ENCODE data around the gene HOXC5. TPM values are rescaled to one million over a fixed set of nuclear protein-coding genes. Genes with fewer than 3 reads are reported as not detected.

Gene HOXC5
- total and polyA plus RNA-seq, 2 donors (not counting 1 experiment from before 2014, with no cell fraction given): not detected

DNA sequence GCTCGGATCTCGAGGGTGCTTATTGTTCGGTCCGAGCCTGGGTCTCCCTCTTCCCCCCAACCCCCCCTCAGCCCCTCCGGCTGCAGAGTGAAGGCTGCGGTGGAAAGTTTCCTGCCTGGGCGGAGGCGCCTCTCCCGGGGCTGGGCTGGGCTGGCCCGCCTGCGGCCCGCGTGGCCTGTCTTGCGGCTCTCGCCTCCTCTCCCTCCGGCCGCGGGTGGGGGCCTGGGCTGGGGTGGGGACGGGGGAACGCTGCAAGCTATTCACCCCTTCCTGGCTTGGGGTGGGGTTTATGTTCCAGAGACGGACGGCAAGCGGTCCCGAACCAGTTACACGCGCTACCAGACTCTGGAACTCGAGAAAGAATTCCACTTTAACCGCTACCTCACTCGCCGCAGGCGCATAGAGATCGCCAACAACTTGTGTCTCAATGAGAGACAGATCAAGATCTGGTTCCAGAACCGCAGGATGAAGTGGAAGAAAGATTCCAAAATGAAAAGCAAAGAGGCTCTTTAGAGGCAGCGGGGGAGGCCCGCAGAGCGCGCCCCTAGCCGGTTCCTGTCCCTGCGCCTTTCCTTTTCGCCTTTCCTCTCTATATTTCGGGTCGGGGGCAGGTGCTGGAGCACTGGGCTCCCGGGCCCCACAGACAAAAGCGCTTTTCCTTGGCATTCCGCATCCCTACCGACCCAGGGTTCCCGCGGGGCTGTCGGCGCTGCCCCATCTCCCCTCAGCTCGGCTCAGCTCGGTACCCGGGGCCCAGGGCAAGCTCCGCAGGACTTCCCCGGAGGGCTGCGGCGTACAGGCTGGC is 1.3 kb downstream of the HOXC5 start:
- no peaks in the 10 kb centered on the region for H3K36me3 ChIP-seq (replicated peaks in 1 of 2; ENCODE audit: control extremely low read depth in 1 of 2, control insufficient read depth in 1 of 2, extremely low read depth in 1 of 2, insufficient read depth in 2 of 2, low read length in 1 of 2)
- CTCF ChIA-PET: interaction anchor here (1.4 to 6.4 kb wide), 6 partner anchors 17 to 173 kb away, joined by 4 to 87 read pairs (median 24); partner anchors contain the start of genes HOXC4 and SMUG1
- POLR2A ChIA-PET: interaction anchor here (1.3 kb wide), 1 partner anchor 19 kb away, joined by 6 read pairs; the partner anchor contains the start of gene HOXC4
- 7% methylated on average over 54 of the region's 57 CpGs for WGBS (ENCODE audit: insufficient coverage)
- peaks cover 76% of the 10 kb centered on the region for H3K27me3 Mint-ChIP-seq
- peak overlapping the region; percentile 65 for H3K4me3 Mint-ChIP-seq
- H3K9me3 Mint-ChIP-seq (ENCODE audit: insufficient read depth): no peaks in the 10 kb centered on the region
- peaks cover 0 to 95% (median 63%) of the 10 kb centered on the region in 4 experiments for H3K27me3 ChIP-seq (replicated peaks in 1 of 4; ENCODE audit: control extremely low read depth in 1 of 4, control insufficient read depth in 3 of 4, insufficient read depth in 4 of 4, low read length in 3 of 4)
- H3K4me1 Mint-ChIP-seq: peaks cover 26% of the 10 kb centered on the region
- peak overlapping the region; percentile 58 for H2AFZ ChIP-seq (ENCODE audit: insufficient read depth, low read depth, low read length, poor library complexity, severe bottlenecking)
- H3K9ac ChIP-seq (ENCODE audit: low read length): peak overlapping the region; percentile 47
- H4K20me1 ChIP-seq (ENCODE audit: control insufficient read depth, insufficient read depth, low read length, poor library complexity, severe bottlenecking): no peaks in the 10 kb centered on the region
- H3K4me3 ChIP-seq (ENCODE audit: control extremely low read depth in 1 of 5, extremely low read depth in 1 of 5, insufficient read depth in 1 of 5, low read depth in 2 of 5, low read length in 4 of 5): peak overlapping the region in 3 of 5 experiments; percentile 13 to 47 (median 36)
- peaks cover 28 to 43% of the 10 kb centered on the region in 2 donors for H3K4me1 ChIP-seq (ENCODE audit: control insufficient read depth in 2 of 2, insufficient read depth in 2 of 2, low read length in 2 of 2)
- peak overlapping the region; percentile 67 for H3K4me2 ChIP-seq (replicated peaks; ENCODE audit: low read depth, low read length, poor library complexity, severe bottlenecking)
- no peak overlapping the region for H3K27ac ChIP-seq (ENCODE audit: low read length in 2 of 2)
- DNase-seq (peak; percentile 56), ATAC-seq (ENCODE audit: low read depth) (peak; percentile 34)
- H3K9me3 ChIP-seq (ENCODE audit: control extremely low read depth in 1 of 3, control insufficient read depth in 2 of 3, insufficient read depth in 1 of 3, low read length in 2 of 3): peaks cover 0 to 52% (median 6%) of the 10 kb centered on the region in 3 donors
- no peak overlapping the region for H3K27ac Mint-ChIP-seq
- intact Hi-C loops (cut with micrococcal nuclease): loop anchor here (2.0 to 5.0 kb wide), 3 partner anchors 17 to 67 kb away; no protein-coding TSS in a partner anchor
- H3K79me2 ChIP-seq (ENCODE audit: control insufficient read depth, insufficient read depth, low read length): no peaks in the 10 kb centered on the region
- TF ChIP-seq EZH2 (IDR thresholded peaks at IDR 0.05; ENCODE audit: borderline replicate concordance, insufficient read depth, low read depth, low read length, poor library complexity, severe bottlenecking): peak; percentile 53
- TF ChIP-seq, protein P1, sequence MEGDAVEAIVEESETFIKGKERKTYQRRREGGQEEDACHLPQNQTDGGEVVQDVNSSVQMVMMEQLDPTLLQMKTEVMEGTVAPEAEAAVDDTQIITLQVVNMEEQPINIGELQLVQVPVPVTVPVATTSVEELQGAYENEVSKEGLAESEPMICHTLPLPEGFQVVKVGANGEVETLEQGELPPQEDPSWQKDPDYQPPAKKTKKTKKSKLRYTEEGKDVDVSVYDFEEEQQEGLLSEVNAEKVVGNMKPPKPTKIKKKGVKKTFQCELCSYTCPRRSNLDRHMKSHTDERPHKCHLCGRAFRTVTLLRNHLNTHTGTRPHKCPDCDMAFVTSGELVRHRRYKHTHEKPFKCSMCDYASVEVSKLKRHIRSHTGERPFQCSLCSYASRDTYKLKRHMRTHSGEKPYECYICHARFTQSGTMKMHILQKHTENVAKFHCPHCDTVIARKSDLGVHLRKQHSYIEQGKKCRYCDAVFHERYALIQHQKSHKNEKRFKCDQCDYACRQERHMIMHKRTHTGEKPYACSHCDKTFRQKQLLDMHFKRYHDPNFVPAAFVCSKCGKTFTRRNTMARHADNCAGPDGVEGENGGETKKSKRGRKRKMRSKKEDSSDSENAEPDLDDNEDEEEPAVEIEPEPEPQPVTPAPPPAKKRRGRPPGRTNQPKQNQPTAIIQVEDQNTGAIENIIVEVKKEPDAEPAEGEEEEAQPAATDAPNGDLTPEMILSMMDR (IDR thresholded peaks at IDR 0.05): no peak
